ENCODE measurements around the gene SMR3A. TPM values are rescaled to one million over a fixed set of nuclear protein-coding genes. Genes with fewer than 3 reads are reported as not detected.

SMR3A gene
- not detected in 2 replicates for total RNA-seq (2016; rRNA removed; fragmentation: Illumina TruSeq; extraction: Trizol)
- not detected in 2 replicates for total RNA-seq (2016; cell fraction: cytosol; rRNA removed; fragmentation: Illumina TruSeq; extraction: Trizol; ENCODE audit: low read depth)
- total RNA-seq (2016; cell fraction: insoluble cytoplasmic fraction; rRNA removed; fragmentation: Illumina TruSeq; extraction: Trizol), result not detected in 2 replicates
- not detected in 2 replicates for total RNA-seq (2016; cell fraction: membrane; rRNA removed; fragmentation: Illumina TruSeq; extraction: Trizol)
- not detected in 2 replicates for total RNA-seq (2016; cell fraction: nucleus; rRNA removed; fragmentation: Illumina TruSeq; extraction: Trizol)
- not detected in 2 replicates for polyA plus RNA-seq (2011; rRNA removed)
- not detected in 2 replicates for polyA plus RNA-seq (2011; cell fraction: cytosol; rRNA removed)
- not detected in 2 replicates for polyA plus RNA-seq (2011; cell fraction: nucleus; rRNA removed)
- polyA plus RNA-seq (2012), result not detected in 2 replicates
- not detected in 2 replicates for polyA plus RNA-seq (2016; cell fraction: cytosol; fragmentation: Illumina TruSeq; extraction: Trizol; ENCODE audit: low read depth)
- polyA plus RNA-seq (2016; cell fraction: insoluble cytoplasmic fraction; fragmentation: Illumina TruSeq; extraction: Trizol; ENCODE audit: low read depth), result not detected in 2 replicates
- not detected in 2 replicates for polyA plus RNA-seq (2016; cell fraction: membrane; fragmentation: Illumina TruSeq; extraction: Trizol; ENCODE audit: low read depth)
- not detected in 2 replicates for polyA plus RNA-seq (2016; cell fraction: nucleus; fragmentation: Illumina TruSeq; extraction: Trizol; ENCODE audit: insufficient read depth, low read depth)
- not detected in 2 replicates for polyA minus RNA-seq (2011; rRNA and poly(A)+ RNA removed; ENCODE audit: low replicate concordance)
- polyA minus RNA-seq (2011; cell fraction: cytosol; rRNA and poly(A)+ RNA removed), result not detected in 2 replicates
- polyA minus RNA-seq (2011; cell fraction: nucleus; rRNA and poly(A)+ RNA removed), result not detected in 2 replicates
- not detected for Bru-seq, nascent RNA
- not detected for BruChase-seq, experiment 1, labeled RNA remaining after a 6-hour chase
- not detected for BruChase-seq, experiment 2, labeled RNA remaining after a 2-hour chase
- long read RNA-seq, experiment 1, result 0 reads
- long read RNA-seq, experiment 2, result 0 reads

- in situ Hi-C loops (cut with HindIII; ENCODE audit: extremely low pct_ligation_motif_present, low pct_unique_long_range_greater_than_20kb), result no loop called here
- TF ChIP-seq ZBTB25 (CRISPR knock-in tag; IDR thresholded peaks at IDR 0.05) (no peak), ZNF207 (IDR thresholded peaks at IDR 0.05; ENCODE audit: borderline replicate concordance) (no peak)
Observed at GRCh38 chr4:70360460-70360859, at the start of gene SMR3A. SMR3A (plus strand) TSS chr4:70360760; CDS start chr4:70362116, 1,356 bp downstream.

GRCh38 chr4:70313736-70314135, 46.8 kb upstream of the SMR3A start:
- DNase-seq (ENCODE audit: low spot score) (no peak), ATAC-seq (no peak), FAIRE-seq (no peak)
- no peaks in the 10 kb centered on the region for H3K79me2 ChIP-seq (ENCODE audit: insufficient read depth, low read length)
- no peak overlapping the region for H2AFZ ChIP-seq (ENCODE audit: low read length)
- ChIA-PET CTCF (ENCODE audit: low intra/inter-chr PET ratio, low total read pairs) (no interaction called here), POLR2A (no interaction called here)
- in situ Hi-C loops (cut with HindIII; ENCODE audit: extremely low pct_ligation_motif_present, low pct_unique_long_range_greater_than_20kb) (no loop called here), intact Hi-C loops (cut with micrococcal nuclease; ENCODE audit: unreplicated experiment) (no loop called here)
- no peak overlapping the region for H3K27ac ChIP-seq (ENCODE audit: extremely low read length, insufficient read depth, low read length)
- H3K9ac ChIP-seq (ENCODE audit: insufficient read depth, low read depth, low read length), result no peak overlapping the region
- H3K4me2 ChIP-seq (ENCODE audit: low read depth, low read length), result no peak overlapping the region
- H3K9me3 ChIP-seq (ENCODE audit: low read length), result no peaks in the 10 kb centered on the region
- no TSS peak for BruUV-seq (replicated peaks)
- no peaks in the 10 kb centered on the region for H4K20me1 ChIP-seq (ENCODE audit: insufficient read depth, low read length)
- H3K36me3 ChIP-seq (replicated peaks in 1 of 2; ENCODE audit: control insufficient read depth in 1 of 2, insufficient read depth in 2 of 2, low read length in 2 of 2), result no peaks in the 10 kb centered on the region
- no peaks in the 10 kb centered on the region for H3K27me3 ChIP-seq (ENCODE audit: control insufficient read depth in 1 of 2, insufficient read depth in 2 of 2, low read length in 2 of 2)
- no peaks in the 10 kb centered on the region for H3K4me1 ChIP-seq (ENCODE audit: insufficient read depth, low read length)
- TF ChIP-seq ZNF34 (CRISPR knock-in tag; IDR thresholded peaks at IDR 0.05; ENCODE audit: borderline replicate concordance), result no peak
- no peak overlapping the region for H3K4me3 ChIP-seq (replicated peaks in 1 of 3; ENCODE audit: insufficient read depth in 1 of 3, low read depth in 2 of 3, low read length in 3 of 3)

More at GRCh38 chr4:70360460-70360859, at the start of gene SMR3A:
- Histone ChIP-seq H3K36me3 (replicated peaks in 1 of 2; ENCODE audit: control insufficient read depth in 1 of 2, insufficient read depth in 2 of 2, low read length in 2 of 2) (no peaks in the 10 kb centered on the region), H3K4me2 (ENCODE audit: low read depth, low read length) (no peak within 1 kb of the TSS), H3K27me3 (ENCODE audit: control insufficient read depth in 1 of 2, insufficient read depth in 2 of 2, low read length in 2 of 2) (no peaks in the 10 kb centered on the region), H3K4me1 (ENCODE audit: insufficient read depth, low read length) (no peaks in the 10 kb centered on the region), H3K9ac (ENCODE audit: insufficient read depth, low read depth, low read length) (no peak within 1 kb of the TSS), H4K20me1 (ENCODE audit: insufficient read depth, low read length) (no peaks in the 10 kb centered on the region), H3K27ac (ENCODE audit: extremely low read length, insufficient read depth, low read length) (no peak within 1 kb of the TSS), H3K4me3 (replicated peaks in 1 of 3; ENCODE audit: insufficient read depth in 1 of 3, low read depth in 2 of 3, low read length in 3 of 3) (no peak within 1 kb of the TSS), H3K79me2 (ENCODE audit: insufficient read depth, low read length) (no peaks in the 10 kb centered on the region), H2AFZ (ENCODE audit: low read length) (no peak within 1 kb of the TSS), H3K9me3 (ENCODE audit: low read length) (no peaks in the 10 kb centered on the region)
- 44% methylated on average over 3 of the region's 3 CpGs for WGBS (ENCODE audit: low lambda C conversion rate)
- DNase-seq (ENCODE audit: low spot score) (no peak), ATAC-seq (no peak), FAIRE-seq (no peak)
- ChIA-PET POLR2A (no interaction called here), CTCF (ENCODE audit: low intra/inter-chr PET ratio, low total read pairs) (no interaction called here)
- intact Hi-C loops (cut with micrococcal nuclease; ENCODE audit: unreplicated experiment), result no loop called here
- no TSS peak for BruUV-seq (replicated peaks)
